Fibroblast of upper back skin (primary cell): ENCODE results near the gene MAST1.
A peak's percentile ranks its signal among the peaks of the same experiment; 100 is the strongest.
"Not testable (repeated sequence)": the region's sequence is repeated elsewhere in the genome, so short reads cannot be mapped to it uniquely, and the experiment has no call there.

ENCODE experiments used
- DNase-seq: peaks from one replicate; pipeline ENCODE4 v3.0.0-alpha.2; 2013

Gene MAST1

DNA sequence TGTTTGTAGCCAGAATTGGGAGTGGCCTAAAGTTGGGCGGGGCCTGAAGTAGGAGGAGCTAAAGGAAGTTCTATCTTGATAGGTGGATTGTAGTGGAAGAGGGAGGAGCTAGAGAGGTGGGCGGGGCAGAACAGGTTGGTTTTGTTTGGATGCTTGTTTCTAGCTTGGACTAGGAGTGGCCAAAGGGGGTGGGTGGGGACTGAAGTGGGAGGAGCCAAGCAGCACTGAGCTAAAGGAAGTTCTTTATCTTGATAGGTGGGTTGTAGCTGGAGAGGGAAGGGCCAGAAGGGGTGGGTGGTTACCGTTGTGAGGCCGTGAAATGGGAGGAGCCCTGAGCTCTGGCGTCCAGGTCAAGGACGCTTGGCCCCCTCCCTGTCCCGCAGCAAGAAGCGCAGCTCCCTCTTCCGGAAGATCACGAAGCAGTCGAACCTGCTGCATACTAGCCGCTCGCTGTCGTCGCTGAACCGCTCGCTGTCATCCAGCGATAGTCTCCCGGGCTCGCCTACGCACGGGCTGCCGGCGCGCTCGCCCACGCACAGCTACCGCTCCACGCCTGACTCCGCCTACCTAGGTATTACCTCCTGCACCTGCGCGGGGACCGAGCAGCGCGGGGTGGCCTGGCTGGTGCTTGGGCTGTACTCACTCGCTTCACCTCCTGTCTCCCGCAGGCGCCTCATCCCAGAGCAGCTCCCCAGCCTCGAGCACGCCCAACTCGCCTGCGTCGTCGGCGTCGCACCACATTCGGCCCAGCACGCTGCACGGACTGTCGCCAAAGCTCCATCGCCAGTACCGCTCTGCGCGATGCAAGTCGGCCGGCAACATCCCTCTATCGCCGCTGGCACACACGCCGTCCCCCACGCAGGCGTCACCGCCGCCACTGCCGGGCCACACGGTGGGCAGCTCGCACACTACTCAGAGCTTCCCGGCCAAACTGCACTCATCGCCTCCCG is 34.9 kb downstream of the MAST1 start:
- peak; percentile 27 for DNase-seq

DNA sequence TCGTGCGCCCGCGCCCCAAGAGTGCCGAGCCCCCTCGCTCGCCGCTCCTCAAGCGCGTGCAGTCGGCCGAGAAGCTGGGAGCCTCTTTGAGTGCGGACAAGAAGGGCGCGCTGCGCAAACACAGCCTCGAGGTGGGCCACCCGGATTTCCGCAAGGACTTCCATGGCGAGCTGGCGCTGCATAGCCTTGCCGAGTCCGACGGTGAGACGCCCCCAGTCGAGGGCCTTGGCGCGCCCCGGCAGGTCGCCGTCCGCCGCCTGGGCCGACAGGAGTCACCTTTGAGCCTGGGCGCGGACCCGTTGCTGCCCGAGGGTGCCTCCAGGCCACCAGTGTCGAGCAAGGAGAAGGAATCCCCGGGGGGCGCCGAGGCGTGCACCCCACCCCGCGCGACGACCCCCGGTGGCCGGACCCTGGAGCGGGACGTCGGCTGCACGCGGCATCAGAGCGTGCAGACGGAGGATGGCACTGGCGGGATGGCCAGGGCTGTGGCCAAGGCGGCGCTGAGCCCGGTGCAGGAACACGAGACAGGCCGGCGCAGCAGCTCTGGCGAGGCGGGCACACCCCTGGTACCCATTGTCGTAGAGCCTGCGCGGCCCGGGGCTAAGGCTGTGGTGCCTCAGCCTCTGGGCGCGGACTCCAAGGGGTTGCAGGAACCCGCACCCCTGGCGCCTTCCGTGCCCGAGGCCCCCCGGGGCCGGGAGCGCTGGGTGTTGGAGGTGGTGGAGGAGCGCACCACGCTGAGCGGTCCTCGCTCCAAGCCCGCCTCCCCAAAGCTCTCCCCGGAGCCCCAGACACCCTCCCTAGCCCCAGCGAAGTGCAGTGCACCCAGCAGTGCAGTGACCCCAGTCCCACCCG is 35.8 kb downstream of the MAST1 start:
- DNase-seq, result no peak

DNA sequence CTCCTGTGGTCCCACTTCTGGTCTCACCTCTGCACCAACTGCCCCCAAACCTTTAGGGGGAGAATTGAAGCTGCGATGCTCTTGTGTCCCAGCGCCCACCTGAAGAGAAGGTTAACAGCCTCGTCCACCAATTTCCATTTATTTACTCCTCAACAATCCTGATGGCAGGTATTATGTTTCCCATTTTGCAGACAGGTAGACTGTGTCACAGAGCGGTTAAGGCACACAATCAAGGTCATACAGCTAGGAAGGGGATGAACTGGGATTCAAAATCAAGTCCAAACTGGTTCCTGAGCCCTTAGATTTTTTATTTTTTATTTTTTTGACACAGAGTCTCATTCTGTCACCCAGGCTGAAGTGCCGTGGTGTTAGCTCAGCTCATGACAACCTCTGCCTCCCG is 36.8 kb downstream of the MAST1 start:
- no peak for DNase-seq

GRCh38 chr19:12880551-12881171 is 42.3 kb downstream of the MAST1 start:
- DNase-seq, result no peak

DNA sequence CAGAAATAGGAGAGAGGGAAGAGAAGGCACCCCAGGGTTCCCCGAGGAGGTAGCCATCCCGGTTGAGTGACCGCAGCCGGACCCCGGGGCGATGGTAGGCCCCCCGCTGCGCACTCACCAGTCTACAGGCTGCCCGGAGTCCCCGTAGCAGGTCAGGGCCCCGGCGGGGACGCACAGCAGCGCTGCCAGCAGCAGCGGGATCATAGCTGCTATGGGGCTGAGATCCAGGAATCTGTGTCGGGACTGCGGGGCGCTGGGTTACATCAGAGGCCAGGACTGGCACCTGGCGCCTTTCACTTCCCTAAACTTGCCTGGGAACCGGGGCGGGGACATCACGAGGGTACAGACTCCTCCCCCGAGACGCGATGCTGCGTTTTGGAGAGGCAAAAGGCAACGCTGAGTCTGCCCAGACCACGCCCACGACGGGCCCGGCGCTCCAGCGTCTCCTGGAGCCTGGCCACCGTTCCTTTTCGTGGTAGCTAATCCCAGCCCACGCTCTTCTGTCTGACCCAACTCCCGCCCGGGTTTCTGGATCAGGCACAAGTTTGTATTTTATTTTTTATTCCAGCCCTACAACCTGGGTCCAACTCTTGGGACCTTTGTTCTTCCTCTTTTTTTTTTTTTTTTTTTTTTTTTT is 43.0 kb downstream of the MAST1 start, which contains the start of gene DNASE2:
Gene DNASE2 (minus strand): TSS at position 278 of the 637 bp plus-strand sequence. CDS start 74 bp downstream, at position 204.
- peak; percentile 89 for DNase-seq

- no peak for DNase-seq
These were observed 44.3 kb downstream of the MAST1 start for GRCh38 chr19:12882589-12882988.

DNA sequence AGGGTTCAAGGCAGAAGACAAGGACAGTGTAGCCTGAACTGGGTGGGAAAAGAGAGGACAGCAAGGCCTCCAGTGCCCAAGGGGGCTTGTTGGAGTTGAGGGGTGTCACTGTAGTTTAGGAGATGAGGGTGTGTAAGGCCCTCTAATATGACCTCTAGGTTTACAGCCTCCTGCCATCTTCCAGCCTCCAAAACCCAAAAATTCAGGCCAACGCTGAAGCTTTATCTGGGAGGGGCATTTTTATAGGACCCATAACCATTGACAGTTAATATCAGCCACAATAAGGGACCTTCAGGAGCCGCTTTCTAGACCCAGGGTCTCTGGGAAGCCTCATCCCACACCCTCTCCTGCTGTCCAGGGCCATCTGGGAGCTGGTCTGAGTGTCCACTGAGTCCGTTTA is 45.9 kb downstream of the MAST1 start:
- no peak for DNase-seq

- DNase-seq, result no peak
These were observed 46.3 kb downstream of the MAST1 start for GRCh38 chr19:12884627-12884925.

DNA sequence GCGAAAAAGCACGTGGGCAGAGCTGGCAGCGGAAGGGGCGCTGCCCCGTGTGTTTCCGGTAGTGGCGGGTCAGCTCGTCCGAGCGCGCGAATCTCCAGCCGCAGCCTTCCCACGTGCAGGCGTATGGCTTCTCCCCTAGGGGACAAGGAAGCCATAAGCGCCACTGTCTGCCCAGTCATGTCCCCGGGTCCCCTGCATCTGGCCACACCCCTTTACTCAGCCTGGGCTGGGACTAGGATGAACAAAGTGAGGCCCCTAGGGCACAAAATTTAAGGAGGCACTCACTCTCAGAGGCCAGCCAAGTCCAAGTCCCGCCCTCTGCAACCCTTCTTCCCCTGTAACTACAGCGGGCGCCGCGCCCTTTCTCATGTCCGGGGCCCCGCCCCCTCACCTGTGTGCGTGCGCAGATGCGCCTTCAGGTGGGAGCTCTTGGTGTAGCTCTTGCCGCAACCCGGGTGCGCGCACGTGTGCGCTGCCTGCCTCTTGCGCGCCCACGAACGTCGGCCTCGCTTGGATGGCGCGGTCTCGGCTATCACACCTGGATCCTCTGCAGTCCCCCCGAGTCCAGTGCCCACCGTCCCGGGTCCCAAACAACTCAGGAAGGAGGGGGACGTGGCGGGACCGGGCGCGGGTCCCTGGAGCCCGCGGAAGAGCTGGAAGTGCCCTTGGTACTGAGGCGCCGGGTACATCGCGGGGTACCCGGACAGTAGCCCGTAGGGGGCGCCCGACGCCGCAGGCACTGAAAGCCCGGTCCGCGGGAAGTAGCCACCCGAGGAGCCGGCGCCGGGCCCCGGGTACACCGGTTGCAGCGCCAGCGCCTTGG is 46.8 kb downstream of the MAST1 start:
- peak; percentile 21 for DNase-seq

DNA sequence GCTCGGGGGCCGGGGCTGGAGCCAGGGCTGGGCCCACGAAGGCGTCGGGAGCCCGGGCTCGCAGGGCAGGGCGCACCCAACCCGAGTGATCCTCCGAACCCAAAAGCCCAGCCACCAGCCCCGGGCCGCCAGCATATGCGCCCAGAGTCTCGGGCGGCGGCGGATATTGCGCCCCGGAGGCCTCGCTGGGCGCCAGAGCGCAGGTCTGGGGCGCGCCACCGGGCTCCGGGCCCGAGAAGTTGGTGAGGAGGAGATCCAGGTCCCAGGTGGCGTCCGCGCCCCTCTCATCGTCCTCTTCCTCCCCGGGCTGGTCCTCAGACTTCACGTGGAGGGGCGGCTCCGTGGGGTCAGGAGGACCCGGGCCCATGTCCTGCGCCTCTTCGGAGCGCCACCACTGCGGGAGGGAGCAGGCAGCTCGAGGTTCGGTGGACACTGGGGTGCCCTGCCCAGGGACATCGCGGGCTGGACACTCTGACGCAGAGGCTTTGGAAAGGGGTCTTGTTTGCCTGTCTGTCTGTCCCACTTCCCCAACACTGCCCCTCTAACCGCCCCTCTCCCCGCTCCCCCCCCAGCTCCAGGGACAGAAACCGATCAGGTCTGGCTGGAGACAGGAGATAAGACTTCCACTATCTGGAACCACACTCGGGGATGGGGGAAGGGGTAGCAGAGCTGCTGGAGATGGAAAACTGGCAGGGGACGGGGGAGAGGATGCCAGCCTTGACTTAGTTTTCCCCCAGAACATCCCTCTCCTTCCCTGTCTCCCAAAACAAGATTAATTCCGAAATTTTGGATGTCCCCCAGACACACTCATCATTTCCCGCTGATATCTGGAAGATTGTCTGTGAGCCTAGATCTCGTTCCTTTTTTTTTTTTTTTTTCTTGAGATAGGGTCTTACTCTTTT is 47.7 kb downstream of the MAST1 start:
- no peak for DNase-seq

- DNase-seq, result no peak
These were observed 48.3 kb downstream of the MAST1 start for GRCh38 chr19:12886651-12886968.

- no peak for DNase-seq
These were observed 48.8 kb downstream of the MAST1 start, which contains the start of gene KLF1 for GRCh38 chr19:12886969-12887747. Gene KLF1 (minus strand): TSS chr19:12887201. CDS start chr19:12887140, 61 bp downstream.

- no peak for DNase-seq
These were observed 49.8 kb downstream of the MAST1 start for GRCh38 chr19:12888006-12888603.

GRCh38 chr19:12890299-12890786 is 52.0 kb downstream of the MAST1 start:
- DNase-seq, result not testable (repeated sequence)

GRCh38 chr19:12890787-12891552 is 52.7 kb downstream of the MAST1 start, which contains the start of gene GCDH:
Gene GCDH (plus strand): TSS chr19:12891160. CDS start chr19:12891305, 145 bp downstream.
- DNase-seq, result peak; percentile 99

DNA sequence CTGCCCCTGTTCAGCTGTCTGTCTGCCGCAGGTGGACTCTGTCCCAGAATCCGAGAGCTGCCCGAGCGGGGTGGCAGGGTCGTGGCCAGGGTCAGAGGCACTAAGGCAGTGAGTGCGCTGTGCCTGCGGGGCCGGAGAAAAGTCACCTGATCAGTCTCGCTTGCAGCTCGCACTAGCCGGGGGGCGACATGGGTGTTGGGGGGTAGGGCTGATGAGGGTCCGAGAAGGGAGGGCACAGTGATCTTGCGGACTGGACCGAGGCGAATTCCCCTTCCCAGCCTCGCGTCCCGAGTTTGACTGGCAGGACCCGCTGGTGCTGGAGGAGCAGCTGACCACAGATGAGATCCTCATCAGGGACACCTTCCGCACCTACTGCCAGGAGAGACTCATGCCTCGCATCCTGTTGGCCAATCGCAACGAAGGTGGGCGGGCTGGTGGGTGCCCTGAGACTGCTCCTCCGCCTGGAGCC is 53.3 kb downstream of the MAST1 start:
- no peak for DNase-seq

GRCh38 chr19:12893582-12893981 is 55.3 kb downstream of the MAST1 start:
- no peak for DNase-seq

GRCh38 chr19:12896460-12896859 is 58.1 kb downstream of the MAST1 start:
- no peak for DNase-seq
